A673 (cell line): Measurements from ENCODE around the gene HPN.

Source experiments
- CTCF ChIP-seq: fragments of 300-800, 200-600 bp; sonication (generic); conservative IDR thresholded peaks from 2 replicates; pipeline ENCODE4 v1.5.1; 2017; ENCODE audit warnings: low read depth, mild to moderate bottlenecking, antibody characterized with exemption, low read length, moderate library complexity, mixed read lengths
- EZH2 ChIP-seq: fragments of 200-600 bp; sonication (generic); IDR thresholded peaks from 2 replicates; pipeline ENCODE4 v1.6.1; 2017; ENCODE audit warnings: borderline replicate concordance, low read depth, mild to moderate bottlenecking, mixed read lengths, antibody characterized with exemption, low read length; ENCODE audit not compliant: poor library complexity, severe bottlenecking

- TF ChIP-seq CTCF (no peak), EZH2 (no peak)
Observed at GRCh38 chr19:35048911-35049411, 7.4 kb downstream of the HPN start.
